ENCODE data around the gene TWNK.
"Not testable (repeated sequence)": the region's sequence is repeated elsewhere in the genome, so short reads cannot be mapped to it uniquely, and the experiment has no call there.

Gene TWNK

GRCh38 chr10:100972904-100973535, 14.3 kb upstream of the TWNK start:
- no peak for DNase-seq (ENCODE audit: low read depth in 2 of 2)

DNA sequence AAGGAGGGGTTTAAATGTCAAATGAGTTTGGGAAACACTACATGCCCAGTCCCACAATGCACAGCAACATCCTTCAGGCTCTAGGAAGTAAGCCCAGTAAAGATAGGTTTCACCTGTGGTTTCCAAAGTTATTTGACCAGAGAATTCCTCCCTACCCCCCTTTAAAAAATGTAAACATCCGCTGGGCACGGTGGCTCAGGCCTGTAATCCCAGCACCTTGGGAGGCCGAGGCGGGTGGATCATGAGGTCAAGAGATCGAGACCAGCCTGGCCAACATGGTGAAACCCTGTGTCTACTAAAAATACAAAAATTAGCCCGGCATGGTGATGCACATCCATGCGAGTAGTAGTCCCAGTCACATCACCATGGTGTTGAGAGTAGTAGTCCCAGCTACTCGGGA, 11.9 kb upstream of the TWNK start:
- DNase-seq (ENCODE audit: low read depth in 2 of 2): not testable (repeated sequence)

DNA sequence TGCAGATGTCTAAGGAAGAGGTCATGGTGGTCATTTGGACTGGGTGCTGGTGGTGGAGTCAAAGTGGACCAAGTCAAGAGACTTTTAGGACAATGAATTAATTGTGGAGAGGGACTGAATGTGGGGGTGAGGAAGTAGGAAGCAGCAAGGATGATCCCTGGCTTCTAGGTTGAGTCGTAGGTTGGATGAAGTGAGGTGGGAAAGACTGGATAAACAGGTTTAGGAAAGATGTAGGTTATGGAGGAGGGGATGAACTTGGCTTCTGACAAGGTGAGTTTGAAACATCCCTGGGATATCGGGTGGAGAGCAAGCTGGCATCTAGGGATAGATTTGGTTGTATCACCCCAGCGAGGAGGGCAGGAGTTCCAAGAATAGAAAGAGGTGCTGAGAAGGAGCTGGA, 10.4 kb upstream of the TWNK start:
- DNase-seq (ENCODE audit: low read depth in 2 of 2): no peak

DNA sequence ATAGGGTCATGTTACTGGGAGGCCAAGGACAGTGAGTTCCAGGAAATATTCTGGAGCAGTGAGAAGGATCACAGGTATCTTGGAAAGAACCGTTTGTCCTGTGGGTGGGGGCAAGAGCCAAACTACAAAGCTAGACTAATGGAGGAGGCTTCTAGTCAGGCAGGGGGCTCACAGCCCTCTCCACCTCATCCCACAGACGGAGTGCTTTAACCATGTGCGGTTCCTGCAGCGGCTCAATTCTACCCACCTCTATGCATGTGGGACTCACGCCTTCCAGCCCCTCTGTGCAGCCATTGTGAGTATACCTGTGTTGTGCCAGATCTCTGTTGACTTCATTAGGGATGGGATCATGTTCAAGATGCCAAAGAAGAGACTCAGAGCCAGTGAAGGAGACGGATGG, 9.9 kb upstream of the TWNK start:
- no peak for DNase-seq (ENCODE audit: low read depth in 2 of 2)

DNA sequence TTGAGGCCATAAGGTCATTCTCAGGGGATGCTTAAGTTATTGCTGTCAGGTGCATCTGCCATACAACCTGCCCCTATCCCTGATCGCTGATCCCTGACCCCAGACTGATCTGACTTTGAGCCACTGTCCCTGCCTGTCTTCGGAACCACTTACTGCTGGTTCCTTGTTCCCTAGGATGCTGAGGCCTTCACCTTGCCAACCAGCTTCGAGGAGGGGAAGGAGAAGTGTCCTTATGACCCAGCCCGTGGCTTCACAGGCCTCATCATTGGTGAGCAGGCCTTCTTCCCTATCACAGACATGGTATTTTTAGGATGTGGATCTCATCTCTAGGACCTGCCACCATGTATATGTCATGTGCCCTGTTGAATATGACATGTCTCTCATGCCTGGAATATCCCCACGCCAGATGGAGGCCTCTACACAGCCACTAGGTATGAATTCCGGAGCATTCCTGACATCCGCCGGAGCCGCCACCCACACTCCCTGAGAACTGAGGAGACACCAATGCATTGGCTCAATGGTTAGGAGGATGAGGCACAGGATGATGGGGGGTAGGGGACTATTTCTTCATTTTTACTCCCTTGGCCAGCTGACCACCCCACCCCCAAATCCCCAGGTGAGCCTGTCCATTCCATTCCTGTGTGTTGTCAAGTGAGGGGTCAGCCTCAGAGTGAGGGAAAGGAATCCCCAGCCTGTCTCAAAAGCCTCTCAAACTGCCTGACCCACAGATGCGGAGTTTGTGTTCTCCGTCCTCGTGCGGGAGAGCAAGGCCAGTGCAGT, 9.0 kb upstream of the TWNK start:
- no peak for DNase-seq (ENCODE audit: low read depth in 2 of 2)

DNA sequence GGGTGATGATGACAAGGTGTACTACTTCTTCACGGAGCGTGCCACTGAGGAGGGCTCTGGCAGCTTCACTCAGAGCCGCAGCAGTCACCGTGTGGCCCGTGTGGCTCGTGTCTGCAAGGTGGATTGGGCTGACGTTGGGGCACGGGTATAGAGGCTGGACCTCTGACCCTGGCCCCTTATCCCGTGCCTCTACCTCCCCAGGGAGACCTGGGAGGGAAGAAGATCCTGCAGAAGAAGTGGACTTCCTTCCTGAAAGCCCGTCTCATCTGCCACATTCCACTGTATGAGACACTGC, 8.5 kb upstream of the TWNK start:
- DNase-seq (ENCODE audit: low read depth in 2 of 2): no peak

DNA sequence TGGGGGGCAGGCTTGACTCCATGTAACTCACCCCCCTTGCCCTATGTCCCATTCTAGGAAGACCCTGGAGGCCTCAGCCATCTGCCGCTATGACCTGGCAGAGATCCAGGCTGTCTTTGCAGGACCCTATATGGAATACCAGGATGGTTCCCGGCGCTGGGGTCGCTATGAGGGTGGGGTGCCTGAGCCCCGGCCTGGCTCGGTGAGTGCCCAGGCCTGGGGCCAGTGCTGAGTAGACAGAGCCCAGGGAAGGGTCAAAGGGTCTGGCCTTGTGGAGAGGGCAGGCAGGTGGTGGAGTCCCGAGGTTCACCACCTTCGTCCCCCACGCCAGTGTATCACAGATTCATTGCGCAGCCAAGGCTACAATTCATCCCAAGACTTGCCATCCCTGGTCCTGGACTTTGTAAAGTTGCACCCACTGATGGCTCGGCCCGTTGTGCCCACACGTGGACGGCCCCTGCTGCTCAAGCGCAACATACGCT, 7.5 kb upstream of the TWNK start:
- no peak for DNase-seq (ENCODE audit: low read depth in 2 of 2)

GRCh38 chr10:100980311-100980710, 7.0 kb upstream of the TWNK start:
- no peak for DNase-seq (ENCODE audit: low read depth in 2 of 2)

GRCh38 chr10:100980711-100981110, 6.6 kb upstream of the TWNK start:
- no peak for DNase-seq (ENCODE audit: low read depth in 2 of 2)

DNA sequence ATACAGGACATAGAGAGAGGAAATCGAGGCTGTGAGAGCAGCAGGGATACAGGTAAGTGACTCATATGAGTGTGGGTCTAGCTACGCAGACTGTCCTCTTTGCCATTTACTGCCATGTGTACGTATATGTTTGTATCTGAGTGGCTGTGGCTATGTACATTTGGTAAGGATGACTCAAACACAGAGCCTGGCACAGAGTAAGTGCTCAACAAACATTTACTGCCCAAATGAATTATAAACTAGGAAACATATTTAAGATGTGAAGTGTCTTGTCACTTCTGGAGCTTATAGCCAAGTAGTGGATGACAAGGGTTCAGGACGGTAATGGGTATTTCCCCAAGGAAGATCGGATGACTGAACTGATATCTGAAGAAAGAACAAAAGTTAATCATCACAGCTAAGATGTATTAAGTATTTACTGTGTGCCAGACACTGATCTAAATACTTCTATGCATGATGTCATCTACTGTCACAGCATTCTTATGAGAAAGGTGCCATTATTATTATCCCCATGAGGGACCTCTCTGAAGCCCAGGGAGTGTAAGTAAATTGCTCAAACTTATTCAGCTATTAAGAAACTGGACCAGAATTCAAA, 6.1 kb upstream of the TWNK start:
- DNase-seq (ENCODE audit: low read depth in 2 of 2): no peak

- DNase-seq (ENCODE audit: low read depth in 2 of 2): no peak
Measured at GRCh38 chr10:100982916-100983830, 4.2 kb upstream of the TWNK start.

DNA sequence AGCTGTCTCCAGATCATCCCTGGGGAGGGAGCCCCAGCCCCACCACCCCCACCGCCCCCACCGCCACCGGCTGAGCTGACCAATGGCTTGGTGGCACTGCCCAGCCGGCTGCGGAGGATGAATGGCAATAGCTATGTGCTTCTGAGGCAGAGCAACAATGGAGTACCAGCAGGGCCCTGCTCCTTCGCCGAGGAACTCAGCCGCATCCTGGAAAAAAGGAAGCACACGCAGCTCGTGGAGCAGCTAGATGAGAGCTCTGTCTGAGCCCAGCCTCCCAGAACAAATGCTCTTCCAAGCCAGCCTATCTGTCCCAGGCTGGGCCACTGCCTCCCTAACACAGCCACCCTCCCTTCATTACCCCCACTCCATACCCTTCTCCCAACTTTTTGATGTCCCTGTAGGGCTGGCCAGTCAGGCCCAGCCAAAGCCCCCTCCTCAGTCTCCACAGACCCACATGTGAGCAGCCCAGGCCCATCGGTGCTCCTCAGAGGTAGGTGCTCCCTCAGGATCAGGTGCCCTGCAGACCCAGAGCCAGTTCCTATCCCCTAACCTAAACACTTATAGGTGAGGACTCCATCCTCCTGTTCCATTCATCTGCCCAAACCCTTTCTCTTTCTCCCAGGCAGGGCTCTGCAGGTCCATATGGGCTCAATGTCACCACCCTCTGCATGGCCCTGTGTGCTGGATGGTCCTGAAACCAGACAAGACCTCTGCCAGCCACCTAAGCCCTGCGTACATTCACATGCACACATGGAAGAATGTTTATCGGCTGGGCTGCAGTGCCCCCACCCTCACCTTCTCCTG, 3.3 kb upstream of the TWNK start:
- no peak for DNase-seq (ENCODE audit: low read depth in 2 of 2)

- no peak for DNase-seq (ENCODE audit: low read depth in 2 of 2)
Measured at GRCh38 chr10:100984672-100985177, 2.6 kb upstream of the TWNK start.

GRCh38 chr10:100985336-100985735, 2.0 kb upstream of the TWNK start:
- no peak for DNase-seq (ENCODE audit: low read depth in 2 of 2)

DNA sequence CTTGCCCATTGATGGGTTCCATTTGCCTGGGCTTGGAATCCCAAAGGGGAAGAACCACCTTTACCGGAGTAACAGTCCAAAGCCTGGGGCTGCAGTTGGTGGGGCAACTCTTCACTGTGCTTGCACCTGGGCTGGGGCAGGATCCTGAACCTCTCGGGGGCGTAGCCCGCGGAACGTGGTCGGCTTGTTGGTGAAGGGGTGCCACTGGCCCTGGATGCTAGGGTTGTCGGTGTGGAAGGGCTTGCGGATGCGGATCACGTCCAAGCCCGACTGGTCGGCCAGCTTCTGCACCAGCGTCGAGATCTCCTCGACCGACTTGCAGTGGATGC, 756 bp upstream of the TWNK start:
- no peak for DNase-seq (ENCODE audit: low read depth in 2 of 2)

DNA sequence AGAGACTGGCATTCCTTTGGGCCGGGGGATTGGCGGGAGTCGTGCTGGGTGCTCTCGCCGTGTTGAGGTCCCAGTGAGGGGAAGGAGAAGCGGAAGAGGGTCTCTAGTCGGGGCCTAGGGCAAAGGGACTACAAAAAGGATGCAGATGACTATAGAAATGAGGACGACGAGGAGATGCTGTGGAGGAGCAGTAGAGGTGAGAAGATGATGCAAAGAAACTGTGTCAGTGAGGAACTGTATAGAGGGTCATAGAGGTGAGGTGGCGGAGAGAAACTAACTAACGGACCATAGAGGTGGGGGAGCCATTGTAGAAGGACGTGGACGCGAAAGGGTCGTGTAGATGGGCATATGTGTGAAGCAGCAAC, 324 bp downstream of the TWNK start:
- DNase-seq (ENCODE audit: low read depth in 2 of 2): no peak

DNA sequence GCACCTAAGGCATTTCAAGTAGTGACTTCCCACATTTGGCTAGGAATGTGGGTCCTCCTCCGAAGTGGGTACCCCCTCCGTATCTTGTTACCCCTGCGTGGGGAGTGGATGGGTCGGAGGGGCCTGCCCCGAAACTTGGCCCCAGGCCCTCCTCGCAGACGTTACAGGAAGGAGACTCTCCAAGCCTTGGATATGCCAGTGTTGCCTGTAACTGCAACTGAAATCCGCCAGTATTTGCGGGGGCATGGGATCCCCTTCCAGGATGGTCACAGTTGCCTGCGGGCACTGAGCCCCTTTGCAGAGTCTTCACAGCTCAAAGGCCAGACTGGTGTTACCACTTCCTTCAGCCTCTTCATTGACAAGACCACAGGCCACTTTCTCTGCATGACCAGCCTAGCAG, 823 bp downstream of the TWNK start:
- no peak for DNase-seq (ENCODE audit: low read depth in 2 of 2)

DNA sequence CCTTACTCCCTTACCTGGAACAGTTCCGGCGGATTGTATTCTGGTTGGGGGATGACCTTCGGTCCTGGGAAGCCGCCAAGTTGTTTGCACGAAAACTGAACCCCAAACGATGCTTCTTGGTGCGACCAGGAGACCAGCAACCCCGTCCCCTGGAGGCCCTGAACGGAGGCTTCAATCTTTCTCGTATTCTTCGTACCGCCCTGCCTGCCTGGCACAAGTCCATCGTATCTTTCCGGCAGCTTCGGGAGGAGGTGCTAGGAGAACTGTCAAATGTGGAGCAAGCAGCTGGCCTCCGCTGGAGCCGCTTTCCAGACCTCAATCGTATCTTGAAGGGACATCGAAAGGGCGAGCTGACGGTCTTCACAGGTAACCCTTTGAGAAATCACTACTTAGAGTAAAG, 1.7 kb downstream of the TWNK start:
- DNase-seq (ENCODE audit: low read depth in 2 of 2): no peak

- DNase-seq (ENCODE audit: low read depth in 2 of 2): no peak
Measured at GRCh38 chr10:100993986-100994708, 6.8 kb downstream of the TWNK start.

- no peak for DNase-seq (ENCODE audit: low read depth in 2 of 2)
Measured at GRCh38 chr10:100995181-100995580, 7.8 kb downstream of the TWNK start.
